ENCODE measurements around the gene KRT71. TPM values are rescaled to one million over a fixed set of nuclear protein-coding genes. Genes with fewer than 3 reads are reported as not detected.
A peak's percentile ranks its signal among the peaks of the same experiment; 100 is the strongest.

The KRT71 gene
- total and polyA plus RNA-seq, 5 experiments from 2014 or later = not detected

GRCh38 chr12:52533686-52534470 lies 19.1 kb downstream of the KRT71 start:
- Mint-ChIP-seq H3K4me1 (peaks cover 0 to 8% (median 0%) of the 10 kb centered on the region in 4 donors), H3K4me3 (no peak overlapping the region), H3K36me3 (no peaks in the 10 kb centered on the region), H3K27ac (no peak overlapping the region), H3K27me3 (peaks cover 0 to 13% (median 0%) of the 10 kb centered on the region in 5 donors), H3K9me3 (no peaks in the 10 kb centered on the region)
- ATAC-seq (no peak), DNase-seq (no peak)
- POLR2A ChIA-PET = no interaction called here

- POLR2A ChIA-PET = no interaction called here
- H3K36me3 Mint-ChIP-seq = no peaks in the 10 kb centered on the region
- ATAC-seq (no peak), DNase-seq (no peak)
- no peak overlapping the region for H3K4me3 Mint-ChIP-seq
- no peak overlapping the region for H3K27ac Mint-ChIP-seq
- H3K9me3 Mint-ChIP-seq = no peaks in the 10 kb centered on the region
- H3K4me1 Mint-ChIP-seq = peaks cover 0 to 8% (median 0%) of the 10 kb centered on the region in 4 donors
- H3K27me3 Mint-ChIP-seq = peaks cover 0 to 12% (median 0%) of the 10 kb centered on the region in 5 donors
These were observed 20.3 kb downstream of the KRT71 start for GRCh38 chr12:52532636-52533035.

GRCh38 chr12:52531566-52532300 lies 21.2 kb downstream of the KRT71 start:
- peak overlapping the region in 1 of 10 donors; percentile 11 for H3K27ac Mint-ChIP-seq
- H3K4me1 Mint-ChIP-seq = peaks cover 0 to 13% (median 1%) of the 10 kb centered on the region in 4 donors
- no peaks in the 10 kb centered on the region for H3K36me3 Mint-ChIP-seq
- DNase-seq (no peak), ATAC-seq (no peak)
- POLR2A ChIA-PET = no interaction called here
- peaks cover 0 to 3% (median 0%) of the 10 kb centered on the region in 5 donors for H3K27me3 Mint-ChIP-seq
- H3K9me3 Mint-ChIP-seq = no peaks in the 10 kb centered on the region
- no peak overlapping the region for H3K4me3 Mint-ChIP-seq

GRCh38 chr12:52530905-52531304 lies 22.0 kb downstream of the KRT71 start:
- peaks cover 0 to 3% (median 0%) of the 10 kb centered on the region in 5 donors for H3K27me3 Mint-ChIP-seq
- POLR2A ChIA-PET = no interaction called here
- peak overlapping the region in 1 of 10 donors; percentile 47 for H3K27ac Mint-ChIP-seq
- peak overlapping the region in 1 of 10 donors; percentile 56 for H3K4me3 Mint-ChIP-seq
- ATAC-seq = no peak
- peaks cover 0 to 17% (median 1%) of the 10 kb centered on the region in 4 donors for H3K4me1 Mint-ChIP-seq
- H3K36me3 Mint-ChIP-seq = no peaks in the 10 kb centered on the region
- no peak for DNase-seq
- H3K9me3 Mint-ChIP-seq = no peaks in the 10 kb centered on the region

GRCh38 chr12:52530366-52530765 lies 22.6 kb downstream of the KRT71 start:
- DNase-seq (no peak), ATAC-seq (no peak)
- Mint-ChIP-seq H3K9me3 (no peaks in the 10 kb centered on the region), H3K27me3 (peaks cover 0 to 3% (median 0%) of the 10 kb centered on the region in 5 donors), H3K4me3 (no peak overlapping the region), H3K36me3 (no peaks in the 10 kb centered on the region), H3K4me1 (peaks cover 0 to 19% (median 1%) of the 10 kb centered on the region in 4 donors), H3K27ac (no peak overlapping the region)
- POLR2A ChIA-PET = no interaction called here

GRCh38 chr12:52529846-52530245 lies 23.1 kb downstream of the KRT71 start:
- Mint-ChIP-seq H3K27ac (no peak overlapping the region), H3K36me3 (no peaks in the 10 kb centered on the region), H3K9me3 (no peaks in the 10 kb centered on the region), H3K27me3 (peaks cover 0 to 3% (median 0%) of the 10 kb centered on the region in 5 donors), H3K4me1 (peaks cover 0 to 19% (median 1%) of the 10 kb centered on the region in 4 donors), H3K4me3 (no peak overlapping the region)
- ATAC-seq (no peak), DNase-seq (peak in 1 of 10 donors; percentile 28)
- POLR2A ChIA-PET = no interaction called here

GRCh38 chr12:52529417-52529816 lies 23.5 kb downstream of the KRT71 start:
- Mint-ChIP-seq H3K4me1 (peaks cover 0 to 19% (median 1%) of the 10 kb centered on the region in 4 donors), H3K9me3 (no peaks in the 10 kb centered on the region), H3K4me3 (no peak overlapping the region), H3K27ac (no peak overlapping the region), H3K36me3 (no peaks in the 10 kb centered on the region), H3K27me3 (peaks cover 0 to 3% (median 0%) of the 10 kb centered on the region in 5 donors)
- POLR2A ChIA-PET = no interaction called here
- peak in 1 of 10 donors; percentile 19 for DNase-seq
- no peak for ATAC-seq

GRCh38 chr12:52528641-52529143 lies 24.3 kb downstream of the KRT71 start:
- DNase-seq (peak in 1 of 10 donors; percentile 56), ATAC-seq (no peak)
- H3K4me1 Mint-ChIP-seq = peaks cover 0 to 19% (median 1%) of the 10 kb centered on the region in 4 donors
- H3K27me3 Mint-ChIP-seq = peaks cover 0 to 3% (median 0%) of the 10 kb centered on the region in 5 donors
- no peaks in the 10 kb centered on the region for H3K9me3 Mint-ChIP-seq
- H3K27ac Mint-ChIP-seq = peak overlapping the region in 3 of 10 donors; percentile 31 to 83 (median 57)
- no peaks in the 10 kb centered on the region for H3K36me3 Mint-ChIP-seq
- no peak overlapping the region for H3K4me3 Mint-ChIP-seq
- POLR2A ChIA-PET = no interaction called here

- H3K36me3 Mint-ChIP-seq = no peaks in the 10 kb centered on the region
- peaks cover 0 to 4% (median 0%) of the 10 kb centered on the region in 5 donors for H3K27me3 Mint-ChIP-seq
- H3K27ac Mint-ChIP-seq = no peak overlapping the region
- no peak for ATAC-seq
- H3K9me3 Mint-ChIP-seq = no peaks in the 10 kb centered on the region
- peak in 1 of 10 donors; percentile 10 for DNase-seq
- H3K4me3 Mint-ChIP-seq = peak overlapping the region in 1 of 10 donors; percentile 44
- H3K4me1 Mint-ChIP-seq = peaks cover 0 to 17% (median 1%) of the 10 kb centered on the region in 4 donors
- POLR2A ChIA-PET = no interaction called here
These were observed 25.7 kb downstream of the KRT71 start for GRCh38 chr12:52527121-52527800.

- DNase-seq = peak in 1 of 10 donors; percentile 4
- POLR2A ChIA-PET = no interaction called here
- Mint-ChIP-seq H3K4me3 (peak overlapping the region in 1 of 10 donors; percentile 44), H3K36me3 (no peaks in the 10 kb centered on the region), H3K27me3 (peaks cover 0 to 11% (median 0%) of the 10 kb centered on the region in 5 donors), H3K9me3 (no peaks in the 10 kb centered on the region), H3K27ac (peak overlapping the region in 3 of 10 donors; percentile 28 to 62 (median 32)), H3K4me1 (peaks cover 0 to 13% (median 1%) of the 10 kb centered on the region in 4 donors)
- ATAC-seq = no peak
These were observed 26.4 kb downstream of the KRT71 start for GRCh38 chr12:52526511-52526951.

GRCh38 chr12:52525661-52526499 lies 27.1 kb downstream of the KRT71 start:
- H3K27ac Mint-ChIP-seq = no peak overlapping the region
- no peak overlapping the region for H3K4me3 Mint-ChIP-seq
- ATAC-seq (no peak), DNase-seq (peak in 1 of 10 donors; percentile 14)
- H3K4me1 Mint-ChIP-seq = peaks cover 0 to 11% (median 1%) of the 10 kb centered on the region in 4 donors
- POLR2A ChIA-PET = no interaction called here
- H3K36me3 Mint-ChIP-seq = no peaks in the 10 kb centered on the region
- H3K9me3 Mint-ChIP-seq = no peaks in the 10 kb centered on the region
- H3K27me3 Mint-ChIP-seq = peaks cover 0 to 11% (median 0%) of the 10 kb centered on the region in 5 donors
